SK-N-SH (cell line): ENCODE data around the gene ZNF366. TPM values are rescaled to one million over a fixed set of nuclear protein-coding genes. Genes with fewer than 3 reads are reported as not detected.

Experiments used
- CTCF ChIA-PET: fragments of 300-600, 350-600 bp; formaldehyde crosslinking; extraction: SDS; loops from one replicate; lab custom pipeline; 2021; lab: Yijun Ruan, JAX
- POLR2A ChIA-PET: fragments of 350-600 bp; sonication (Branson Sonifier 250); formaldehyde crosslinking; extraction: SDS; loops from one replicate; lab custom pipeline; 2020; ENCODE audit warnings: antibody characterized with exemption, inconsistent platforms; lab: Yijun Ruan, JAX
- DNase-seq: peaks from one replicate; pipeline ENCODE4 v3.0.0; 2012
- H2AFZ ChIP-seq: fragments of 200-600 bp; sonication (generic); 2 replicates; pipeline ENCODE4 v1.8.1; 2016; ENCODE audit warnings: antibody characterized with exemption, mild to moderate bottlenecking, low read depth
- H3F3A ChIP-seq: fragments of 200-600 bp; sonication (generic); replicated peaks from 2 replicates; pipeline ENCODE3; 2016; ENCODE audit warnings: antibody characterized with exemption, mild to moderate bottlenecking; ENCODE audit not compliant: insufficient read depth
- H3K27ac ChIP-seq, 2 experiments: fragments of 200-500 bp in 1 of 2; fragments of 200-600 bp in 1 of 2; sonication (Bioruptor generic) in 1 of 2; sonication (generic), shearing (Covaris generic) in 1 of 2; 2 replicates each; pipeline versions ENCODE4 v1.5.1 to v1.6.1; 2014 to 2016; ENCODE audit warnings: low read depth in 2 of 2, inconsistent platforms in 1 of 2, low read length in 1 of 2, mild to moderate bottlenecking in 1 of 2, mixed read lengths in 1 of 2
- H3K27me3 ChIP-seq: fragments of 200-600 bp; sonication (generic), shearing (Covaris generic); 2 replicates; pipeline ENCODE4 v1.6.1; 2016; ENCODE audit warnings: mixed run types; ENCODE audit not compliant: insufficient read depth
- H3K36me3 ChIP-seq, 2 experiments: fragments of 200-500 bp in 1 of 2; fragments of 200-600 bp in 1 of 2; sonication (Bioruptor generic) in 1 of 2; sonication (generic) in 1 of 2; replicated peaks in 1 of 2; 2 replicates each; pipeline versions ENCODE3 to v1.5.1; 2014 to 2016; ENCODE audit warnings: low read length in 1 of 2, mild to moderate bottlenecking in 1 of 2; ENCODE audit not compliant: insufficient read depth in 2 of 2, control insufficient read depth in 1 of 2
- H3K4me1 ChIP-seq, 2 experiments: fragments of 200-500 bp in 1 of 2; fragments of 200-600 bp in 1 of 2; sonication (Bioruptor generic) in 1 of 2; sonication (generic), shearing (Covaris generic) in 1 of 2; 2 replicates each; pipeline versions ENCODE4 v1.5.1 to v1.6.1; 2014 to 2016; ENCODE audit warnings: low read depth in 1 of 2, low read length in 1 of 2, mixed run types in 1 of 2; ENCODE audit not compliant: insufficient read depth in 2 of 2, control insufficient read depth in 1 of 2
- H3K4me2 ChIP-seq: fragments of 200-600 bp; sonication (generic), shearing (Covaris generic); 2 replicates; pipeline ENCODE4 v1.6.1; 2017; ENCODE audit warnings: mixed run types
- H3K4me3 ChIP-seq, 2 experiments: fragments of 200-500 bp in 1 of 2; fragments of 200-600 bp in 1 of 2; sonication (Bioruptor generic) in 1 of 2; sonication (generic), shearing (Covaris generic) in 1 of 2; 2 replicates each; pipeline versions ENCODE4 v1.5.1 to v1.8.1; 2014 to 2016; ENCODE audit warnings: low read depth in 2 of 2, inconsistent platforms in 1 of 2, low read length in 1 of 2, mild to moderate bottlenecking in 1 of 2, mixed read lengths in 1 of 2, moderate library complexity in 1 of 2
- H3K79me2 ChIP-seq: fragments of 200-600 bp; sonication (generic); 2 replicates; pipeline ENCODE4 v1.8.1; 2017; ENCODE audit warnings: mild to moderate bottlenecking; ENCODE audit not compliant: insufficient read depth
- H3K9ac ChIP-seq: fragments of 200-600 bp; sonication (generic); 2 replicates; pipeline ENCODE4 v1.6.1; 2017; ENCODE audit warnings: mixed run types
- H3K9me2 ChIP-seq: fragments of 200-600 bp; sonication (generic); 2 replicates; pipeline ENCODE4 v1.6.1; 2017; ENCODE audit warnings: mixed run types
- H3K9me3 ChIP-seq: fragments of 200-600 bp; sonication (generic); 2 replicates; pipeline ENCODE4 v1.6.1; 2017; ENCODE audit warnings: mixed run types, mild to moderate bottlenecking, moderate library complexity
- H4K20me1 ChIP-seq: fragments of 200-600 bp; sonication (generic); 2 replicates; pipeline ENCODE4 v1.6.1; 2017; ENCODE audit warnings: mild to moderate bottlenecking, mixed run types; ENCODE audit not compliant: insufficient read depth
- CHD2 ChIP-seq: fragments of 150-350 bp; IDR thresholded peaks from 2 replicates; pipeline ENCODE4 v1.6.1; 2018; ENCODE audit warnings: low read length; ENCODE audit not compliant: partially characterized antibody
- CTCF ChIP-seq: fragments of 200-600 bp; sonication (generic); IDR thresholded peaks from 2 replicates; pipeline ENCODE4 v1.6.1; 2017; ENCODE audit warnings: antibody characterized with exemption, mild to moderate bottlenecking, moderate library complexity
- ELF1 ChIP-seq: IDR thresholded peaks from 2 replicates; pipeline ENCODE4 v1.4.0; 2012
- EP300 ChIP-seq, 2 experiments: IDR thresholded peaks; 2 replicates each; pipeline versions ENCODE4 v1.4.0 to v1.6.1; 2012; ENCODE audit warnings: borderline replicate concordance in 1 of 2, low read depth in 1 of 2, low read length in 1 of 2
- EZH2phosphoT487 ChIP-seq: fragments of 200-600 bp; sonication (generic); IDR thresholded peaks from 2 replicates; pipeline ENCODE4 v1.6.1; 2017; ENCODE audit warnings: low read depth, mixed run types, mild to moderate bottlenecking, antibody characterized with exemption, moderate library complexity, borderline replicate concordance
- FOXJ3 ChIP-seq: sonication (generic); formaldehyde crosslinking; IDR thresholded peaks from 2 replicates; pipeline ENCODE4 v1.5.1; 2020; ENCODE audit warnings: mild to moderate bottlenecking, missing genetic modification reagents
- FOXM1 ChIP-seq: IDR thresholded peaks from 2 replicates; pipeline ENCODE4 v1.4.0; 2012; ENCODE audit warnings: low read depth, mild to moderate bottlenecking
- GABPA ChIP-seq: IDR thresholded peaks from 2 replicates; pipeline ENCODE4 v1.4.0; 2012; ENCODE audit warnings: low read depth, mild to moderate bottlenecking
- MEF2A ChIP-seq: IDR thresholded peaks from 2 replicates; pipeline ENCODE4 v1.4.0; 2012; ENCODE audit warnings: low read depth, borderline replicate concordance
- NFIC ChIP-seq: IDR thresholded peaks from 2 replicates; pipeline ENCODE4 v1.4.0; 2012; ENCODE audit warnings: borderline replicate concordance
- PBX3 ChIP-seq: IDR thresholded peaks from 2 replicates; pipeline ENCODE4; 2012
- POLR2AphosphoS5 ChIP-seq: IDR thresholded peaks from 2 replicates; pipeline ENCODE4 v1.6.1; 2012; ENCODE audit warnings: low read depth, low read length
- RAD21 ChIP-seq: IDR thresholded peaks from 2 replicates; pipeline ENCODE4 v1.6.1; 2012; ENCODE audit warnings: mild to moderate bottlenecking, low read length
- REST ChIP-seq: IDR thresholded peaks from 2 replicates; pipeline ENCODE4 v1.6.1; 2012; ENCODE audit warnings: mild to moderate bottlenecking, low read depth, low read length, moderate library complexity
- RFX5 ChIP-seq: IDR thresholded peaks from 2 replicates; pipeline ENCODE4 v1.6.1; 2012; ENCODE audit warnings: mild to moderate bottlenecking, improper control_type of control experiment, low read length
- RXRA ChIP-seq: IDR thresholded peaks from 2 replicates; pipeline ENCODE4 v1.4.0; 2012; ENCODE audit warnings: low read depth, mild to moderate bottlenecking, borderline replicate concordance
- SIN3A ChIP-seq: IDR thresholded peaks from 2 replicates; pipeline ENCODE4 v1.6.1; 2012; ENCODE audit warnings: low read depth, mild to moderate bottlenecking, low read length, moderate library complexity, borderline replicate concordance
- SMC3 ChIP-seq: IDR thresholded peaks from 2 replicates; pipeline ENCODE4 v1.6.1; 2012; ENCODE audit warnings: low read depth, low read length, improper control_type of control experiment
- TAF1 ChIP-seq: IDR thresholded peaks from 2 replicates; pipeline ENCODE4 v1.6.1; 2012; ENCODE audit warnings: low read depth, mild to moderate bottlenecking, low read length, moderate library complexity, borderline replicate concordance
- TCF12 ChIP-seq: IDR thresholded peaks from 2 replicates; pipeline ENCODE4 v1.4.0; 2012
- USF1 ChIP-seq: IDR thresholded peaks from 2 replicates; pipeline ENCODE4 v1.4.0; 2012; ENCODE audit warnings: low read depth, borderline replicate concordance
- USF2 ChIP-seq: fragments of 150-350 bp; IDR thresholded peaks from 2 replicates; pipeline ENCODE4 v1.6.1; 2017; ENCODE audit warnings: antibody characterized with exemption, low read length, low read depth, borderline replicate concordance
- WGBS: methylation state at CpG from one replicate; pipeline ENCODE4 v1.1.6; 2017; ENCODE audit warnings: low lambda C conversion rate; 5-methylcytosine and 5-hydroxymethylcytosine counted together
- polyA plus RNA-seq, 3 experiments: library from polyadenylated mRNA; depleted of rRNA; stranded (reverse); fragments of >200 nt; gene quantifications; 2 replicates each; pipeline ENCODE4 v1.2.3, GENCODE V29; 2012

ZNF366 gene
- polyA plus RNA-seq, 1 of the 3 experiments (the other 2 are of a cell fraction) = not detected

GRCh38 chr5:72443883-72444282 is 63.3 kb downstream of the ZNF366 start (continued):
- no peak for TF ChIP-seq USF1
- TF ChIP-seq RAD21 = no peak
- no peak for TF ChIP-seq MEF2A
- TF ChIP-seq, all 33 proteins: peak for 0

- CTCF ChIA-PET = no interaction called here
- H3K79me2 ChIP-seq = no peaks in the 10 kb centered on the region
- H4K20me1 ChIP-seq = no peaks in the 10 kb centered on the region
- H3F3A ChIP-seq = peaks cover 19% of the 10 kb centered on the region
- DNase-seq = no peak
- H3K4me2 ChIP-seq = peak overlapping the region; percentile 49
- no peaks in the 10 kb centered on the region for H3K9me2 ChIP-seq
- peak overlapping the region; percentile 68 to 93 for H3K27ac ChIP-seq
- no peaks in the 10 kb centered on the region for H3K27me3 ChIP-seq
- H3K36me3 ChIP-seq = no peaks in the 10 kb centered on the region
- no peaks in the 10 kb centered on the region for H3K9me3 ChIP-seq
- H3K4me3 ChIP-seq = no peak overlapping the region; a peak in 1 of 4 replicates
- WGBS = 42% methylated on average over 3 of the region's 3 CpGs
- H3K4me1 ChIP-seq = peaks cover 7 to 10% of the 10 kb centered on the region in 2 experiments
- H2AFZ ChIP-seq = peak overlapping the region; percentile 36
- POLR2A ChIA-PET = interaction anchor here (0.7 kb wide), 1 partner anchor 16 kb away, joined by 4 read pairs; no protein-coding TSS in a partner anchor
- H3K9ac ChIP-seq = peak overlapping the region; percentile 22; the same call in 1 of the 2 replicates
- TF ChIP-seq USF1 (no peak), RXRA (peak; percentile 47; the same call in 1 of the 2 replicates), POLR2AphosphoS5 (peak; percentile 43; the same call in 1 of the 2 replicates), PBX3 (peak; percentile 50), CHD2 (no peak), USF2 (no peak), FOXM1 (0 out of 2 replicates have a peak, but pooled peaks have one; percentile 49), REST (no peak), TCF12 (peak; percentile 81), EZH2phosphoT487 (no peak), RFX5 (no peak), EP300 (IDR thresholded peaks at IDR 0.05; ENCODE audit: borderline replicate concordance in 1 of 2, low read depth in 1 of 2, low read length in 1 of 2) (peak in 1 of 2 experiments; percentile 47; a peak in 1 of 4 replicates), GABPA (peak; percentile 9; the same call in 1 of the 2 replicates), ELF1 (no peak), SMC3 (no peak), CTCF (no peak), MEF2A (peak; percentile 71), SIN3A (no peak), NFIC (peak; percentile 29), FOXJ3 (CRISPR knock-in tag) (no peak), TAF1 (no peak)
These were observed 65.2 kb downstream of the ZNF366 start for GRCh38 chr5:72441862-72442540.
